ENCODE data around the gene MBD6. TPM values are rescaled to one million over a fixed set of nuclear protein-coding genes. Genes with fewer than 3 reads are reported as not detected.
A peak's percentile ranks its signal among the peaks of the same experiment; 100 is the strongest.

MBD6 gene
- total RNA-seq, 1 experiment from 2014 or later = 140 TPM

DNA sequence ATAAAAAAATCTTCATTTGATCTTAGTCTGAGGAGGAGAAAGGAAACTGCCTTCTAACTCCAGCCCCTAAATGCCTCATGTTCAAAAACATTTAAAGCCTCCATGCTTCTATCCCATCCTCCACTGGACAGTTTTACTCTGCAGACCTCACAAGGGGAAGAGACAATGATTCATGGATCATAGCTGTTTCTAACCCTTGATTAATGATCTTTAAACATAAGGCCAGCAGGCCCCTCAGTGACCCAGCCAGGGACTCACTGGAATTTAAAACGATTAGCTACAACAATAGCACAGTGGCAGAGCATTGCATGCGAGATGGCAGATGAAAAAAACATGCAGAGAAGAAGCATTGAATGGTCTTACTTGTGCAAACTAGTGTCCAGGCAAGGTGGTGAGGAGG lies 18.4 kb downstream of the MBD6 start:
- no peaks in the 10 kb centered on the region for H3K27me3 ChIP-seq (replicated peaks; ENCODE audit: insufficient read depth, low read depth, low read length, poor library complexity)
- peaks cover 10% of the 10 kb centered on the region for H3K4me1 ChIP-seq (ENCODE audit: insufficient read depth, low read length, poor library complexity, severe bottlenecking)
- H3K9me3 ChIP-seq (ENCODE audit: low read depth, low read length, poor library complexity, severe bottlenecking) = no peaks in the 10 kb centered on the region
- DNase-seq (ENCODE audit: low spot score) = no peak
- H3K36me3 ChIP-seq (ENCODE audit: insufficient read depth, low read length, poor library complexity, severe bottlenecking) = peaks cover 9% of the 10 kb centered on the region
- intact Hi-C loops (cut with micrococcal nuclease; ENCODE audit: unreplicated experiment) = no loop called here
- ChIA-PET POLR2A (ENCODE audit: low non-redundant PET) (no interaction called here), CTCF (no interaction called here)
- BruUV-seq (replicated peaks) = no TSS peak
- no peak overlapping the region for H3K27ac ChIP-seq (ENCODE audit: low read depth, low read length, poor library complexity, severe bottlenecking)
- no peak for TF ChIP-seq EZH2 (IDR thresholded peaks at IDR 0.05; ENCODE audit: borderline replicate concordance, low read depth, low read length, poor library complexity, severe bottlenecking)
- TF ChIP-seq, protein P1, sequence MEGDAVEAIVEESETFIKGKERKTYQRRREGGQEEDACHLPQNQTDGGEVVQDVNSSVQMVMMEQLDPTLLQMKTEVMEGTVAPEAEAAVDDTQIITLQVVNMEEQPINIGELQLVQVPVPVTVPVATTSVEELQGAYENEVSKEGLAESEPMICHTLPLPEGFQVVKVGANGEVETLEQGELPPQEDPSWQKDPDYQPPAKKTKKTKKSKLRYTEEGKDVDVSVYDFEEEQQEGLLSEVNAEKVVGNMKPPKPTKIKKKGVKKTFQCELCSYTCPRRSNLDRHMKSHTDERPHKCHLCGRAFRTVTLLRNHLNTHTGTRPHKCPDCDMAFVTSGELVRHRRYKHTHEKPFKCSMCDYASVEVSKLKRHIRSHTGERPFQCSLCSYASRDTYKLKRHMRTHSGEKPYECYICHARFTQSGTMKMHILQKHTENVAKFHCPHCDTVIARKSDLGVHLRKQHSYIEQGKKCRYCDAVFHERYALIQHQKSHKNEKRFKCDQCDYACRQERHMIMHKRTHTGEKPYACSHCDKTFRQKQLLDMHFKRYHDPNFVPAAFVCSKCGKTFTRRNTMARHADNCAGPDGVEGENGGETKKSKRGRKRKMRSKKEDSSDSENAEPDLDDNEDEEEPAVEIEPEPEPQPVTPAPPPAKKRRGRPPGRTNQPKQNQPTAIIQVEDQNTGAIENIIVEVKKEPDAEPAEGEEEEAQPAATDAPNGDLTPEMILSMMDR (conservative IDR thresholded peaks at IDR 0.05; ENCODE audit: low read depth, low read length) = no peak
- no peak overlapping the region for H3K4me3 ChIP-seq (ENCODE audit: low read depth, low read length, poor library complexity, severe bottlenecking)

DNA sequence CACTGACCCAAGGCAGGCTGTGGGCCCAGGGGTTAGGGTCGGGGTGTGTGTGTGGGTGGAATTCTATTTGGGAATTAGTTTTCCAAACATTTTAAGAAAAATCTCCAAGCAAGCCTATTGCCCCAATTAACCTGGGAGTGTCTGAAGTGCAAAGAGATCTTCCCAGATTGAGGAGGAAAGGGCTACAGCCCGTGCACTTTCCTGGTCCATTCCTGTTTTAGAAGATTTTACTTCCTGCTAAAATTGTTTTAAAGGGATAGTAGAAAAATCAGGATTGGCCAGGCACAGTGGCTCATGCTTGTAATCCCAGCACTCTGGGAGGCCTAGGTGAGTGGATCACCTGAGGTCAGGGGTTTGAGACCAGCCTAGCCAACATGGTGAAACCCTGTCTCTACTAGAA lies 19.1 kb downstream of the MBD6 start:
- no TSS peak for BruUV-seq (replicated peaks)
- Histone ChIP-seq H3K4me1 (ENCODE audit: insufficient read depth, low read length, poor library complexity, severe bottlenecking) (peaks cover 13% of the 10 kb centered on the region), H3K27ac (ENCODE audit: low read depth, low read length, poor library complexity, severe bottlenecking) (no peak overlapping the region), H3K9me3 (ENCODE audit: low read depth, low read length, poor library complexity, severe bottlenecking) (no peaks in the 10 kb centered on the region), H3K27me3 (replicated peaks; ENCODE audit: insufficient read depth, low read depth, low read length, poor library complexity) (no peaks in the 10 kb centered on the region), H3K4me3 (ENCODE audit: low read depth, low read length, poor library complexity, severe bottlenecking) (no peak overlapping the region), H3K36me3 (ENCODE audit: insufficient read depth, low read length, poor library complexity, severe bottlenecking) (peaks cover 9% of the 10 kb centered on the region)
- DNase-seq (ENCODE audit: low spot score) = no peak
- intact Hi-C loops (cut with micrococcal nuclease; ENCODE audit: unreplicated experiment) = no loop called here
- TF ChIP-seq, protein P1 (conservative IDR thresholded peaks at IDR 0.05; ENCODE audit: low read depth, low read length) = no peak
- TF ChIP-seq EZH2 (IDR thresholded peaks at IDR 0.05; ENCODE audit: borderline replicate concordance, low read depth, low read length, poor library complexity, severe bottlenecking) = no peak
- POLR2A ChIA-PET (ENCODE audit: low non-redundant PET) = no interaction called here
- CTCF ChIA-PET = no interaction called here

DNA sequence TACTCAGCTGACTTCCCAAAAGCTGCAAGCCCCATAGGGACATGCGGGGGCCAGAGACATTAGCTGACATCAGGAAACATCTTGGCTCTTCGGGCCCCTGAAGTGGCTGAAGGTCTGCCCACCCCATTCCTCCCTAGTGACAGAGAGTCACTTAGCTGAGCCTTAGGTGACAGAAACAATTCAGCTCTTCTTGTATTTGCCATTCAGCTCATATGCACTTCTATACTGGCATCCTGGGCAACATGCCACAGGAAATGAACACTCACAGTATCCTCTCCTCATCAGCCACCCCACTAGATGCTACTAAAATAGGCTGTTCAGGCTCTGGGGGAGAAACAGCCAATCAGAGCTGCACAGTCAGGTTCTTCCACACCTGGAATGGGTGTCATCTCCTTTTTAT lies 21.0 kb downstream of the MBD6 start:
- intact Hi-C loops (cut with micrococcal nuclease; ENCODE audit: unreplicated experiment) = no loop called here
- Histone ChIP-seq H3K36me3 (ENCODE audit: insufficient read depth, low read length, poor library complexity, severe bottlenecking) (peaks cover 9% of the 10 kb centered on the region), H3K4me3 (ENCODE audit: low read depth, low read length, poor library complexity, severe bottlenecking) (no peak overlapping the region), H3K27ac (ENCODE audit: low read depth, low read length, poor library complexity, severe bottlenecking) (no peak overlapping the region), H3K4me1 (ENCODE audit: insufficient read depth, low read length, poor library complexity, severe bottlenecking) (peaks cover 13% of the 10 kb centered on the region), H3K27me3 (replicated peaks; ENCODE audit: insufficient read depth, low read depth, low read length, poor library complexity) (no peaks in the 10 kb centered on the region), H3K9me3 (ENCODE audit: low read depth, low read length, poor library complexity, severe bottlenecking) (no peaks in the 10 kb centered on the region)
- ChIA-PET POLR2A (ENCODE audit: low non-redundant PET) (no interaction called here), CTCF (interaction anchor here (0.5 kb wide), 1 partner anchor 858 kb away, joined by 11 read pairs; no protein-coding TSS in a partner anchor)
- no peak for TF ChIP-seq EZH2 (IDR thresholded peaks at IDR 0.05; ENCODE audit: borderline replicate concordance, low read depth, low read length, poor library complexity, severe bottlenecking)
- TF ChIP-seq, protein P1 (conservative IDR thresholded peaks at IDR 0.05; ENCODE audit: low read depth, low read length) = no peak
- DNase-seq (ENCODE audit: low spot score) = peak; percentile 48
- no TSS peak for BruUV-seq (replicated peaks)

All from A673 (cell line).